Activated naive CD8-positive, alpha-beta T cell treated with anti-CD3 and anti-CD28 coated beads, Interleukin-2, amount 50 U/mL, for 16 hours (primary cell): ENCODE data around the gene CNNM1.

Experiments
- DNase-seq: peaks from one replicate; pipeline ENCODE4 v3.0.0-alpha.2; 2020; ENCODE audit warnings: low read depth, low spot score

Gene CNNM1

GRCh38 chr10:99329304-99329553 lies at the start of gene CNNM1:
CNNM1 (plus strand) TSS chr10:99329356; CDS start chr10:99329388, 32 bp downstream.
- no peak for DNase-seq

GRCh38 chr10:99279626-99280111 lies 49.5 kb upstream of the CNNM1 start:
- no peak for DNase-seq

DNA sequence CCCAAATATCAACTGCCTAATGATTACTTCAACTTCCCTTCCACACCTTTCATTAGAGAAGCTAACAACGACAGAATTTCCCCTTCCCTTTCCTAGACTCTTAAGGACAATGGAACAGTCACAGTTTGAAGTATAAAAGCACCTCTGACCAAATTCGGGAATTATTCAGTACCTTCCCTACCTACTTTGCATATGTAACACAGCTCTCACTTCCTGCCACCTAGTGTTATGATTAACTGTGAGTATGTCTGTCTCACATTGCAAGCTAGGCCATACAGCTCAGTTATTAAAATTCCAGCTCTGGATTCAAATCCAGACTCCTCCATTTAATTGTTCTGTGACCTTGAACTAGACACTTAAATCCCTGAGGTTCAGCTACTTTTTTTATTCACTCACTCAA lies 48.7 kb upstream of the CNNM1 start:
- no peak for DNase-seq

DNA sequence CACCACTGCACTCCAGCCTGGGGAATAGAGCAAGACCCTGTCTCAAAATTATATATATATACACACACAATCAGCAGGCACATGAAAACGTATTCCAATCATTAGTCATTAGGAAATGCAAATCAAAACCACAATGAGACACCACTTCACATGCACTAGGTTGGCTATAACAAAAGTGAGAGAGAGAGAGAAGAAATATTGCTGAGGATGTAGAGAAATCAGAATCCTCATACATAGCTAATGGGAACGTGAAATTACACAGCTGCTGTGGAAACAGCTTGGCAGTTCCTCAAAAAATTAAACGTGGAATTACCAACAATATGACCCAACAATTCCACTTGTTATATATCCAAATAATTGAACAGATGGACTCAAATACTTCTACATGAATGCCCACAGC lies 43.3 kb upstream of the CNNM1 start:
- no peak for DNase-seq

GRCh38 chr10:99290306-99290705 lies 38.9 kb upstream of the CNNM1 start:
- DNase-seq, result no peak

DNA sequence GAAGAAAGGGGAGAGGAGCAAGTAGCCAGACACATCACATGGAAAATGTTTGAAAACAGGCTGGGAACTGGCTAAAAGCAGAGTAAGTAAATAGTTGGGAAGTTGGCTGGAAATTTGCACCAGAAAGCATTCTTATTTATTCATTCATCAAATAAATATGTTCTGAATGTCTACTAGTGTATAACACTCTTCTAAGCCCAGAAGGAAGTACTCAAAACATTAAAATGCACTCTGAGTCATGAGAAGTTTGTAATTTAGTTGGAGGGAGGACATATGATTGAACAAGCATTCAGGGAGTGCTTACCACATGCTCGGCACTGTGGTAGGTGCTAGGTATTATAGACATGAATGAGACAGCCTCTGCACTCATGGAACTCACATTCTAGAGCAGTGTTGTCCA lies 37.0 kb upstream of the CNNM1 start:
- no peak for DNase-seq

DNA sequence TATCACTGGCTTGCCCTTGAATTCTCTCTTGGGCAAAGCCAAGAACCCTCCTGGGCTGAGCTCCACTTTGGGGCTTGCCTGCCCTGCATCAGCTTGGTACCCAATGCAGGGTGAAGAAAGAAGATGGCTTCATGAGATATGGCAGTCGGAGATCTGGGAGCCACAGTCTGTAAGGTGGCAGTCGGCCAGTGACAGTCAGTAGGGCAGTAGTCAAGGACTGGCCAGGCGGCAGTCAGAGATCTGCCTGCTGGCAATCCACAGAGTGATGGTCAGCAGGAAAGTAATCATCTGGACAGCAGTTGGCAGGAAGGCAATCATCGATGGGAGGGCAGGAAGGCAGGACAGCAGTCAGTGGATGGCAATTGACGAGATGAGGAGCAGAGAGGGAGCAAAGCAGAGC lies 32.6 kb upstream of the CNNM1 start:
- no peak for DNase-seq

DNA sequence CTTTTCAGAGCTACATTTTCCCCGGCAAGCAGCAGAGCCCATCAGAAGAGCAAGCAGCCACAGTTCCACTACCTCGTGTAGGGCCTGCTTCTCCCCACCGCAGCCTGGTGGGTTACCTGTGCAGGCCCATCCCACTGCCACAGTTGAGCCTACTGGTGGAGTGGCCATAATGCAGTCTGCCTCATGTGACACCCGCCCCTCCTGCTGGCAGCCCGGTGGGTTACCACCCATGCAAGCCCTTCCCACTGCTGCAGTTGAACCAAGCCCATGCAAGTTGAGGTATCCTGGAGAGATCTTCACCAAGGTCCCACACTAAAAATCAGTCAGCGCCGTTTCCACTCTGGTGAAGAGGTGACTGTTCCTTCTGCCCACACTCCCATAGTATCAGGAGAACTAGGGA lies 32.1 kb upstream of the CNNM1 start:
- no peak for DNase-seq

GRCh38 chr10:99303899-99304861 lies 25.0 kb upstream of the CNNM1 start:
- DNase-seq, result no peak

DNA sequence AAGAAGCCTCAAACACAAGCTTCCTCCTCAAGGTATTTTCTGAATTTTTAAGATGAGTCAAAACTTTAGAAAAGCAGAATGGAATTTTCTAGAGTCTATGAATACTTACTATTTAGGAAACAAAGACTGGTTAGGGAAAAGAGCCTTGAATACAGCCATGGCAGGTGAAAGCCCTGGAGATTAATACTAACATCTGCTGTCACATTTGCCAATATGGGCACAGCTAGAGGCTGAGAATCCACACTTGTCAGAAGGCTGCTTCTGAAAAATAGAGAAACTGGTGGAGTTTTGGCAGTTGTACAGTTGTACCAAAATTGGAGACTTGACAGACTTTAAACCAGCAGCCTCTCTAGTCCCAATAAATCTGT lies 24.3 kb upstream of the CNNM1 start:
- DNase-seq, result no peak

GRCh38 chr10:99312501-99312900 lies 16.7 kb upstream of the CNNM1 start:
- no peak for DNase-seq

GRCh38 chr10:99315853-99316252 lies 13.3 kb upstream of the CNNM1 start:
- DNase-seq, result no peak

DNA sequence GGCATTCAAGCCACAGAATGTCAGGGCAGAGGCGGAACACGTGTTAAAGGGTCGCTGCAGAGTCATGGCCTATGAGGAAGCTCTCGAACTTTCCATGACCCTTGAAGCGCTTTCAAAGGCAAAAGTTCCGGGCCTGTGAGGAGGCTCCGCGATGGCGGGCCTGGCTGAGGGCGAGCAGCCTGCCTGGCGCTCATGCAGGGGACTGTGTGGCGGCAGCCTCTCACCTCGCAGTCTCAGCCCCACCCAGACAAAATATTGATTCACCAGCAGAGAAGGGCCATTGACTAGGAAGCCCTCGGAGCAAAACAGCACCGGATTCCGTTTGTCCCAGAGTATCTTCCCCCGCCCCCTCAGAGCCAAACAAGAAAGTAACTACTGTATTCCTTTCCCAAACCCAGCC lies 12.8 kb upstream of the CNNM1 start:
- no peak for DNase-seq

DNA sequence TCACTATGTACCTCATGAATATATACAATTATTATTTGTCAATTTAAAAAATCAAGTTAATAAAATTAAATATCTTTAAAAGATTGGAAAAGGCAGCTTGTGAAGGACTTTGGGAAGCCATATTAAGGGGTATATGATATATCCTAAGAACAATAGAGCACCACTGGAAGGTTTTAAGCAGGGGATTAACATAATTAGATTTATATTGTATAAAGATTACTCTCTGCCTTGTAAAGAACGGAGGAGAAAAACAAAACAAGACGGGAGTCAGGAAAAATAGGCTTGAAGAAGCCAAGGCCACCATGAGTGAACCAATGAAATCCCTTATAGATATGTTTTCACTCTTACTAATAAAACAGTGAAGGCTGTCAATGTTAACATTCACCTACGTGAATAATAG lies 11.1 kb upstream of the CNNM1 start:
- no peak for DNase-seq

DNA sequence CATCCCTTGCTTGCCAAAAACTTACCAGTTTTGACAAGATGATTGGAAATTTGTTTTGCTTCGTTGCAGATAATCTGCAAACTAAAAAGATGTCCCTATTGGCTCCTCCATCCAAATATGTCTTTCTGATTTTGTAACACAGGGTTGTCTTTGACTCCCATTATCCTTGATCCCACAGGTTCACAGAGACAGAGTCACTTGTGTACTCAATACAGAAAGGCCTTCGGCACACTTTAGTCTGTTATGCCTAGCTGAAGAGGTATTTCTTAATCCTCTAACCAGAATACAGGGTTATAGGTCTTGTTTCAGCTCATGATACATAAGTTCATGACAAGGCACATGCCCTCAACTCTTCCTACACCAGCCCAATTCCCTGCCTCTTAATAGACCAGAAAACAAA lies 10.7 kb upstream of the CNNM1 start:
- no peak for DNase-seq

DNA sequence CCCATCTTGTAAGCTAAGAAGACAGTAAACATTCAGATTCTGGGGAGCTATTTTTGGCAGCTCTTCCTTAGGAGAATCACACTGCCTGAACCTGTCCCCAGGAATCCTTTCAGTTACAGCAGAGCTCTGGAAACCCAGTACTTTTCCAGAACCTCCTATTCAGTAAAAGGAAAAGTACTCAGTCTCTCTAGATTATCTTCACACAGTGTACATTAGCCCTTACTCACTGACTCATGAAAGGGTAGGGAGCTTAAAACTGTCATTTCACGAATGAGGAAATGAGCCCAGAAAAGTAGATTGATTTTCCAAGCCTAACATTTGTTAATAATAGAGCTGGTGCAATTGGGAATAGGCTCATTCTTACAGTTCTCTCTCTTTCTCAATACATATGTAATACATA lies 3.9 kb upstream of the CNNM1 start:
- no peak for DNase-seq

DNA sequence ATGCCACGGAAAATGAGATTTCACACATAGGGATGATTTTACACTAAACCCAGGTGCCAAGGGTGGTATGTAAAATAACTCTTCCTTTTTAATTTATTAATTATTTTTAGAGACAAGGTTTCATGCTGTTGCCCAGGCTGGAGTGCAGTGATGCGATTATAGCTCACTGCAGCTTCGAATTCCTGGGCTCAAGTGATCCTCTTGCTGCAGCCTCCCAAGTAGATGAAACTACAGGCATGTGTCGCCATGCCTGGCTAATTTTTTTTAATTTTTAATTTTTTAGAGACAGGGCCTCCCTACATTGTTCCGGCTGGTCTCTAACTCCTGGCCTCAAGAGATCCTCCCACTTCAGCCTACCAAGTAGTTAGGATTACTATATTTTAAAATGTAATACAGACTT lies 2.3 kb upstream of the CNNM1 start:
- no peak for DNase-seq

DNA sequence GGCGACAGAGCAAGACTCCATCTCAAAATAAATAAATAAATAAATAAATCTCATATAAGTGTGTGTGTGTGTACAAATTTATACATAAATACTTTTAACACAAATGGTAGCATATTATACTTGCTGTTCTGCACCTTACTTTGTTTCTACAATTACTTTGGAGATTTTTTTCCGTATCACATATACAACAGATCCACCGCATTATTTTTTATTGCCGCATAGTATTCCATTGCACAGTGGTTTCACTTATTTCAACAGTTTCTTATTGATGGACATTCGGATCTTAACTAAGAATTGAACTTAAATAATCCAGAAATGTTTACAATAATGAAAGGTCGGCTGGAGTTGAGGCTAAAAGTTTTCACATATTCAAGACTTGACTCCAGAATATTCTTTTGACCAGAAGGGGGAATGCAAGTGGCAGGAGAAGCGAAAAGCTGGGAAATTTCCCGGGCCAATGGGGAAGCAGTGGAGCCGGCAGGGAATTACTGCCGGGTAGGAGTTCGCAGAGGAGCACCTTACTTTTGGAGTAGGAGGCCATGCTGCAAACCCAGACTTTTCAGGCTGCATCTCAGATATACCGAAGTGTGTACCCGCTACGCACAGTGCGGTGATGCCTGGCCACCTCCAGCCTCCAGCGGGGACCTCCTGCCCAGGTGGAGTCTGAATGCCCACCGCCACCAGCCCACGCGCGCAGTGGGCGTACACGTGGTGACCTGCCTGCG lies 415 bp upstream of the CNNM1 start:
- DNase-seq, result no peak

- no peak for DNase-seq
Measured at GRCh38 chr10:99329554-99330346, 594 bp downstream of the CNNM1 start.

DNA sequence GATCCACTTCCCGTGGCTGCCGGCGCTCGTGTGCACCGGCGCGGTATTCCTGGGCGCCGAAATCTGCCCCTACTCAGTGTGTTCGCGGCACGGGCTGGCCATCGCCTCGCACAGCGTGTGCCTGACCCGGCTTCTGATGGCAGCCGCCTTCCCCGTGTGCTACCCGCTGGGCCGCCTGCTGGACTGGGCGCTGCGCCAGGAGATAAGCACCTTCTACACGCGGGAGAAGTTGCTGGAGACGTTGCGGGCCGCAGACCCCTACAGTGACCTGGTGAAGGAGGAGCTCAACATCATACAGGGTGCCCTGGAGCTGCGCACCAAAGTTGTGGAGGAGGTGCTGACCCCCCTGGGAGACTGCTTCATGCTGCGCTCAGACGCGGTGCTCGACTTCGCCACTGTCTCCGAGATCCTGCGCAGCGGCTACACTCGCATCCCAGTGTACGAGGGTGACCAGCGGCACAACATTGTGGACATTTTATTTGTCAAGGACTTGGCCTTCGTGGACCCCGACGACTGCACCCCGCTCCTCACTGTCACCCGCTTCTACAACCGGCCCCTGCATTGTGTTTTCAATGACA lies 1.3 kb downstream of the CNNM1 start:
- DNase-seq, result no peak

- no peak for DNase-seq
Measured at GRCh38 chr10:99331207-99331803, 2.1 kb downstream of the CNNM1 start.
